ENCODE results near the gene LY6G6C. TPM values are rescaled to one million over a fixed set of nuclear protein-coding genes. Genes with fewer than 3 reads are reported as not detected.
A peak's percentile ranks its signal among the peaks of the same experiment; 100 is the strongest.

Gene LY6G6C
- total RNA-seq, 1 donor from 2014 or later = 1.8 TPM

DNA sequence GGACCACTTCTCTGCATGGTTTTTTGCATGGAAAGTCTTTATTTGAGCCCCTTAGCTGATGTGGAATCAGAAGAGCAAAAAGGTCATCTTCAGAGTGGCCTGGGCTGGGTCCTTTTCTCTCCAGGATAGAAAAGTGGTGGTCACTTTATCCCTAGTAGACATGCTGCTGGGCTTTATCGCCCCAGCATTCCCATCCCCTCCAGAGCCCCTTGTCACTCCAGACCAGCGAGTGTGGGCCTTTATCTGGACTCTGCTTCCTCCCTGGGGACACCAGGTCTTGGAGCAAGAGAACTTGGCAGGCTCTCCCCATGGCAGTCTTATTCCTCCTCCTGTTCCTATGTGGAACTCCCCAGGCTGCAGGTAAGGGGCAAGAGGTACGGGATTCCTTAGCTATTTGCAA lies 14.9 kb downstream of the LY6G6C start, which contains the start of gene LY6G6F:
Gene LY6G6F, plus strand, starts transcription at position 268 of the 400 bp plus-strand sequence. Its CDS starts 41 bp downstream, at position 309.
- Mint-ChIP-seq H3K9me3 (ENCODE audit: unreplicated experiment) (peaks cover 16% of the 10 kb centered on the region), H3K27ac (ENCODE audit: unreplicated experiment) (no peak within 1 kb of the TSS), H3K27me3 (ENCODE audit: unreplicated experiment) (peaks cover 10% of the 10 kb centered on the region), H3K36me3 (ENCODE audit: unreplicated experiment) (no peaks in the 10 kb centered on the region), H3K4me3 (ENCODE audit: unreplicated experiment) (no peak within 1 kb of the TSS), H3K4me1 (ENCODE audit: low read depth, unreplicated experiment) (peaks cover 8% of the 10 kb centered on the region)
- DNase-seq = no peak
- TF ChIP-seq, protein P1, sequence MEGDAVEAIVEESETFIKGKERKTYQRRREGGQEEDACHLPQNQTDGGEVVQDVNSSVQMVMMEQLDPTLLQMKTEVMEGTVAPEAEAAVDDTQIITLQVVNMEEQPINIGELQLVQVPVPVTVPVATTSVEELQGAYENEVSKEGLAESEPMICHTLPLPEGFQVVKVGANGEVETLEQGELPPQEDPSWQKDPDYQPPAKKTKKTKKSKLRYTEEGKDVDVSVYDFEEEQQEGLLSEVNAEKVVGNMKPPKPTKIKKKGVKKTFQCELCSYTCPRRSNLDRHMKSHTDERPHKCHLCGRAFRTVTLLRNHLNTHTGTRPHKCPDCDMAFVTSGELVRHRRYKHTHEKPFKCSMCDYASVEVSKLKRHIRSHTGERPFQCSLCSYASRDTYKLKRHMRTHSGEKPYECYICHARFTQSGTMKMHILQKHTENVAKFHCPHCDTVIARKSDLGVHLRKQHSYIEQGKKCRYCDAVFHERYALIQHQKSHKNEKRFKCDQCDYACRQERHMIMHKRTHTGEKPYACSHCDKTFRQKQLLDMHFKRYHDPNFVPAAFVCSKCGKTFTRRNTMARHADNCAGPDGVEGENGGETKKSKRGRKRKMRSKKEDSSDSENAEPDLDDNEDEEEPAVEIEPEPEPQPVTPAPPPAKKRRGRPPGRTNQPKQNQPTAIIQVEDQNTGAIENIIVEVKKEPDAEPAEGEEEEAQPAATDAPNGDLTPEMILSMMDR (IDR thresholded peaks at IDR 0.05; ENCODE audit: partially characterized antibody, unreplicated experiment) = no peak

DNA sequence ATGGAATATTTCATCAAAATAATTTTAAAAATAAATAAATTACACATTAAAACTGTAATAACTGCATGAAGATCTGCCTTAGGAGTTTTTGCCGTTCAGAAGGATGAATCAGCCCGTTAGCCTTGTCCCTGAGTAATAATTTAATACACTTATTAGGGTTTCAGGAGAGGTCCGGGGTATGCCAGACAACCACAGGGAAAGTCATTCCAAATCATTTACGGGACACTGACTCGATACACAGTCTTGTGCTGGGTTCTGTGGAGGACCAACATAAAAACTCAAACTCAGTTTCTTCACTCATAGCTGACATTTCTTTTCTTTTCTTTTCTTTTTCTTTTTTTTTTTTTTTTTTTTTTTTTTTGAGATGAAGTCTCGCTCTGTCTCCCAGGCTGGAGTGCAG lies 15.6 kb downstream of the LY6G6C start:
- H3K27me3 Mint-ChIP-seq (ENCODE audit: unreplicated experiment) = peaks cover 11% of the 10 kb centered on the region
- no peak overlapping the region for H3K4me3 Mint-ChIP-seq (ENCODE audit: unreplicated experiment)
- peaks cover 16% of the 10 kb centered on the region for H3K9me3 Mint-ChIP-seq (ENCODE audit: unreplicated experiment)
- TF ChIP-seq, protein P1 (IDR thresholded peaks at IDR 0.05; ENCODE audit: partially characterized antibody, unreplicated experiment) = no peak
- H3K27ac Mint-ChIP-seq (ENCODE audit: unreplicated experiment) = no peak overlapping the region
- DNase-seq = no peak
- no peaks in the 10 kb centered on the region for H3K36me3 Mint-ChIP-seq (ENCODE audit: unreplicated experiment)
- peaks cover 15% of the 10 kb centered on the region for H3K4me1 Mint-ChIP-seq (ENCODE audit: low read depth, unreplicated experiment)

DNA sequence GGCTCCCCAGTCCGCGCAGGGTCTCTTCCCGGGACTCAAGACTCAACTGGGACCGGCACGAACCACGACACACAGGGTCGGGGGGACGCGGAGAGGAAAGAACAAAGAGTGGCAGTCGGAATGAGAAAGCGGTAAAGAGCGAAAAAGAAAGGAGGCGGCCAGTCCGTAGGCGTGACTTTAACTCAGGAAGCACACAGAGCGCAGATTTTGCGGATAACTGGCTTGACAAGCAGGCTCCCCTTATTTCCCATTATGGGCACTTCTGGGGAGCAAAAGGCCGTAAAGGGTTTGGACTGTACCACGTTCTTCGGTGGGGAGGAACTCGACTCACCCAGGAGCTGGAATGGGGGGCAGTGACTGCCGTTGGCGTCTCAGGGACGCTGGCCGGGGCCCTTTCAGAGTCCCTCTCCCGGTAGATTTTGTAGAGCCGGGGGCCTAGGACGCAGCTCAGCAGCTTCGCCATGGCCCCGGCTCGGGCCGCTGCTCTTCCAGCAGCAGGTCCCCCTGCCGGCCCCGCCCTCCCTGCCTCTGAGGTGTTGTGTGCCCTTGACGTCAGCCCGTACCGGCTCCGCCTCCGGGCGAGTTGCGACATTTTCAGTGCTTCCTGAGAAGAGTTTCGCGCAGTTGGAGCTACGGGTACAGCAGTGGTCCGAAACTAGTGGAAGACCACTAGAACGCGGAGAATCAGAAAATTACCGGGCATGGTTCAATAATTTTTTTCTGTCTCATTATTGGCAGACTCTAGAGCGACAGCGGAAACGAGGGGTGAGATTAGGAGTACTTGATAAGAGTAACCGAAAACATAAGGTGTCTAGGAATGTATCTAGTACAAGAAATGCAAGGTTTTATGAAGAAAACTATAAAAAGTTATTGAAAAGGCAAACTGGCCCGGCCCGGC lies 18.5 kb downstream of the LY6G6C start, which contains the start of gene ABHD16A:
Gene ABHD16A, minus strand, starts transcription at position 506 of the 898 bp plus-strand sequence. Its CDS starts 43 bp downstream, at position 463.
- Mint-ChIP-seq H3K27ac (ENCODE audit: unreplicated experiment) (peak within 1 kb of the TSS; percentile 99), H3K36me3 (ENCODE audit: unreplicated experiment) (no peaks in the 10 kb centered on the region), H3K4me3 (ENCODE audit: unreplicated experiment) (peak within 1 kb of the TSS; percentile 94), H3K4me1 (ENCODE audit: low read depth, unreplicated experiment) (peaks cover 13% of the 10 kb centered on the region), H3K9me3 (ENCODE audit: unreplicated experiment) (peaks cover 10% of the 10 kb centered on the region), H3K27me3 (ENCODE audit: unreplicated experiment) (peaks cover 7% of the 10 kb centered on the region)
- TF ChIP-seq, protein P1 (IDR thresholded peaks at IDR 0.05; ENCODE audit: partially characterized antibody, unreplicated experiment) = peak; percentile 23
- peak; percentile 98 for DNase-seq

DNA sequence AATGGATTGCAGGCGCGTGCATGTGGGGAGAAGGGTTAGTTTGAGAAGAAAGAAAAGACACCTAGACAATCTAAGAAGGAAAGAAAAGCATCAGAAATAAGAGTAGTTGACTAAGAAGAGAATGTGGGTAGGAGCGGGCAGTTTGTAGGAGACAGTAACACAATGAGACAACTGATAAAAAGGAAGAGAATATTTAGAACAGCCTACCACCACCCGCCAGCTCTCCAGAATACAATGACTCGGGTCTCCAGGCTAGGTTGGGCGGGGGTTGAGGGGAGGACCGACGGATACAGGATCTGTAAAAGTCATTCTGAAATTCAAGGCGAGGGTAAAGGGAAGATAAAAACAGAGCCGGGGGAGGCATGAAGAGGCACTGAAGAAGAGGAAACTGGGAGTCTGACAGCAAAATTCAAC lies 19.1 kb downstream of the LY6G6C start:
- peak overlapping the region; percentile 94 for H3K4me3 Mint-ChIP-seq (ENCODE audit: unreplicated experiment)
- H3K36me3 Mint-ChIP-seq (ENCODE audit: unreplicated experiment) = no peaks in the 10 kb centered on the region
- H3K27ac Mint-ChIP-seq (ENCODE audit: unreplicated experiment) = peak overlapping the region; percentile 99
- TF ChIP-seq, protein P1 (IDR thresholded peaks at IDR 0.05; ENCODE audit: partially characterized antibody, unreplicated experiment) = no peak
- peaks cover 13% of the 10 kb centered on the region for H3K4me1 Mint-ChIP-seq (ENCODE audit: low read depth, unreplicated experiment)
- H3K27me3 Mint-ChIP-seq (ENCODE audit: unreplicated experiment) = peaks cover 7% of the 10 kb centered on the region
- no peak for DNase-seq
- H3K9me3 Mint-ChIP-seq (ENCODE audit: unreplicated experiment) = peaks cover 10% of the 10 kb centered on the region
